CD4-positive, CD25-positive, alpha-beta regulatory T cell (primary cell): ENCODE measurements around the gene KCNIP4. TPM values are rescaled to one million over a fixed set of nuclear protein-coding genes. Genes with fewer than 3 reads are reported as not detected.

ENCODE experiments used
- ATAC-seq, 2 donors: fragments of 150-1000 bp; cut with Tn5 transposase; one replicate each; pipeline ENCODE4 v1.10.0; 2021; ENCODE audit warnings: low read depth in 2 of 2, moderate number of reproducible peaks in 2 of 2, moderate library complexity in 1 of 2
- DNase-seq, 3 donors: peaks; one replicate each; pipeline versions ENCODE4 v3.0.0 to v3.0.0-alpha.2; 2012 to 2022; ENCODE audit warnings: mixed read lengths in 1 of 3
- H3K27ac ChIP-seq: one replicate; pipeline ENCODE4 v1.7.0; 2013; ENCODE audit warnings: mild to moderate bottlenecking, low read length; ENCODE audit not compliant: insufficient read depth, poor library complexity, severe bottlenecking
- H3K27me3 ChIP-seq: one replicate; pipeline ENCODE4 v1.7.0; 2013; ENCODE audit warnings: low read length; ENCODE audit not compliant: control insufficient read depth, insufficient read depth
- H3K36me3 ChIP-seq: one replicate; pipeline ENCODE4 v1.7.0; 2013; ENCODE audit warnings: mild to moderate bottlenecking, low read length, moderate library complexity; ENCODE audit not compliant: control insufficient read depth, insufficient read depth
- H3K4me1 ChIP-seq: 2 replicates; pipeline ENCODE4 v1.7.0; 2013; ENCODE audit warnings: mild to moderate bottlenecking, low read length; ENCODE audit not compliant: insufficient read depth, control insufficient read depth, poor library complexity, severe bottlenecking
- H3K4me3 ChIP-seq: one replicate; pipeline ENCODE4 v1.7.0; 2013; ENCODE audit warnings: low read depth, mild to moderate bottlenecking, low read length, moderate library complexity
- H3K9me3 ChIP-seq, 2 experiments: 1 replicate in 1 of 2; 2 replicates in 1 of 2; pipeline ENCODE4 v1.7.0; 2013; ENCODE audit warnings: low read length in 2 of 2, mild to moderate bottlenecking in 1 of 2, moderate library complexity in 1 of 2; ENCODE audit not compliant: control insufficient read depth in 2 of 2
- H3K27ac Mint-ChIP-seq, 3 donors: one replicate each; pipeline ENCODE4 v1.8.0; 2020 to 2022; ENCODE audit warnings: mild to moderate bottlenecking in 3 of 3, mixed read lengths in 3 of 3, moderate library complexity in 2 of 3
- H3K27me3 Mint-ChIP-seq: one replicate; pipeline ENCODE4 v1.8.0; 2022; ENCODE audit warnings: mild to moderate bottlenecking, mixed read lengths
- H3K36me3 Mint-ChIP-seq: one replicate; pipeline ENCODE4 v1.8.0; 2020; ENCODE audit warnings: mixed read lengths
- H3K4me1 Mint-ChIP-seq, 4 donors: one replicate each; pipeline ENCODE4 v1.8.0; 2020 to 2022; ENCODE audit warnings: mixed read lengths in 4 of 4, mild to moderate bottlenecking in 1 of 4
- H3K4me3 Mint-ChIP-seq, 4 donors: one replicate each; pipeline ENCODE4 v1.8.0; 2020 to 2022; ENCODE audit warnings: mild to moderate bottlenecking in 4 of 4, mixed read lengths in 4 of 4, moderate library complexity in 3 of 4
- H3K9me3 Mint-ChIP-seq, 7 donors: one replicate each; pipeline ENCODE4 v1.8.0; 2020 to 2022; ENCODE audit warnings: mixed read lengths in 7 of 7, mild to moderate bottlenecking in 3 of 7, moderate library complexity in 2 of 7
- polyA plus RNA-seq, 4 donors: library from polyadenylated mRNA; unstranded; fragments of 300-500 nt; fragmentation: Illumina TruSeq; gene quantifications; one replicate each; pipeline ENCODE4 v1.2.3, GENCODE V29; 2021
- total RNA-seq: library from RNA; stranded (reverse); gene quantifications from one replicate; pipeline ENCODE4 v1.2.3, GENCODE V29; 2022

Gene KCNIP4
- total and polyA plus RNA-seq, 5 donors from 2014 or later: 0.09 to 0.24 TPM; not detected in 3

GRCh38 chr4:21677173-21677572, 271.4 kb downstream of the KCNIP4 start:
- no peaks in the 10 kb centered on the region for H3K36me3 ChIP-seq
- no peaks in the 10 kb centered on the region for H3K9me3 ChIP-seq
- no peak overlapping the region for H3K4me3 ChIP-seq
- DNase-seq (no peak), ATAC-seq (no peak)
- no peaks in the 10 kb centered on the region for H3K4me1 ChIP-seq
- Mint-ChIP-seq H3K27ac (no peak overlapping the region), H3K36me3 (no peaks in the 10 kb centered on the region), H3K4me1 (no peaks in the 10 kb centered on the region), H3K27me3 (no peaks in the 10 kb centered on the region), H3K9me3 (peaks cover 0 to 17% (median 8%) of the 10 kb centered on the region in 7 donors), H3K4me3 (no peak overlapping the region)
- H3K27ac ChIP-seq: no peak overlapping the region
- H3K27me3 ChIP-seq: no peaks in the 10 kb centered on the region

- Histone ChIP-seq H3K27me3 (no peaks in the 10 kb centered on the region), H3K4me1 (no peaks in the 10 kb centered on the region), H3K4me3 (no peak overlapping the region), H3K36me3 (no peaks in the 10 kb centered on the region), H3K9me3 (no peaks in the 10 kb centered on the region), H3K27ac (no peak overlapping the region)
- peaks cover 0 to 12% (median 3%) of the 10 kb centered on the region in 7 donors for H3K9me3 Mint-ChIP-seq
- H3K4me3 Mint-ChIP-seq: no peak overlapping the region
- H3K4me1 Mint-ChIP-seq: no peaks in the 10 kb centered on the region
- H3K36me3 Mint-ChIP-seq: no peaks in the 10 kb centered on the region
- DNase-seq (no peak), ATAC-seq (no peak)
- no peak overlapping the region for H3K27ac Mint-ChIP-seq
- no peaks in the 10 kb centered on the region for H3K27me3 Mint-ChIP-seq
Observed at GRCh38 chr4:21664355-21664754, 284.2 kb downstream of the KCNIP4 start.

- DNase-seq (no peak), ATAC-seq (no peak)
- H3K27me3 ChIP-seq: no peaks in the 10 kb centered on the region
- H3K27ac ChIP-seq: no peak overlapping the region
- Mint-ChIP-seq H3K9me3 (peaks cover 0 to 13% (median 6%) of the 10 kb centered on the region in 7 donors), H3K4me1 (no peaks in the 10 kb centered on the region), H3K4me3 (no peak overlapping the region), H3K27me3 (no peaks in the 10 kb centered on the region), H3K36me3 (no peaks in the 10 kb centered on the region), H3K27ac (no peak overlapping the region)
- no peak overlapping the region for H3K4me3 ChIP-seq
- H3K36me3 ChIP-seq: no peaks in the 10 kb centered on the region
- H3K9me3 ChIP-seq: no peaks in the 10 kb centered on the region
- no peaks in the 10 kb centered on the region for H3K4me1 ChIP-seq
Observed at GRCh38 chr4:21656832-21657231, 291.7 kb downstream of the KCNIP4 start.

DNA sequence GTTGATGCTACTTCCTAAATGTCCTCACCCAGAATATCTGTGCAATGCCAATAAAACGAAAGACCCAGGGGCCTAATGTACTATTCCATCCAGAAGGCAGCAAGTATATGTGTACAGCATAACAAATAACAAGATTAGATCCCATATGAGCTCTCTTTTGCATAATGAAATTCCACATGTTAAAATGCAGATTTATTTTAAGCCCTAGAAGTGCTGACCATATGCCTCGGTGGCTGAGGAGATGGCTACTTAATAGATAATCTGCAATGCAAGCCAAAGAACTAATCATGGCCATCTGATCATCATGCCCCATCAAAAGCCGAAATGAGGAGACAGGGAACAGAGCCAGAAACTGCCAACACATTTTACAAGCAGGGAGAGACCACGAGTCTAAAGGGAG, 293.5 kb downstream of the KCNIP4 start:
- Histone ChIP-seq H3K4me3 (no peak overlapping the region), H3K9me3 (no peaks in the 10 kb centered on the region), H3K27ac (no peak overlapping the region), H3K27me3 (no peaks in the 10 kb centered on the region), H3K36me3 (no peaks in the 10 kb centered on the region), H3K4me1 (no peaks in the 10 kb centered on the region)
- H3K27ac Mint-ChIP-seq: no peak overlapping the region
- H3K36me3 Mint-ChIP-seq: no peaks in the 10 kb centered on the region
- H3K9me3 Mint-ChIP-seq: peaks cover 0 to 11% (median 9%) of the 10 kb centered on the region in 7 donors
- ATAC-seq (no peak), DNase-seq (no peak)
- H3K4me3 Mint-ChIP-seq: no peak overlapping the region
- H3K27me3 Mint-ChIP-seq: no peaks in the 10 kb centered on the region
- H3K4me1 Mint-ChIP-seq: no peaks in the 10 kb centered on the region

GRCh38 chr4:21652508-21653231, 295.9 kb downstream of the KCNIP4 start:
- Histone ChIP-seq H3K27me3 (no peaks in the 10 kb centered on the region), H3K9me3 (no peaks in the 10 kb centered on the region), H3K36me3 (no peaks in the 10 kb centered on the region), H3K4me1 (no peaks in the 10 kb centered on the region), H3K4me3 (no peak overlapping the region), H3K27ac (no peak overlapping the region)
- no peaks in the 10 kb centered on the region for H3K36me3 Mint-ChIP-seq
- H3K4me1 Mint-ChIP-seq: no peaks in the 10 kb centered on the region
- H3K27ac Mint-ChIP-seq: no peak overlapping the region
- H3K27me3 Mint-ChIP-seq: no peaks in the 10 kb centered on the region
- ATAC-seq (no peak), DNase-seq (no peak)
- no peak overlapping the region for H3K4me3 Mint-ChIP-seq
- peaks cover 0 to 16% (median 10%) of the 10 kb centered on the region in 7 donors for H3K9me3 Mint-ChIP-seq

GRCh38 chr4:21649391-21650090, 299.0 kb downstream of the KCNIP4 start:
- no peak overlapping the region for H3K4me3 ChIP-seq
- H3K27ac ChIP-seq: no peak overlapping the region
- no peaks in the 10 kb centered on the region for H3K36me3 Mint-ChIP-seq
- H3K9me3 Mint-ChIP-seq: peaks cover 0 to 19% (median 6%) of the 10 kb centered on the region in 7 donors
- H3K9me3 ChIP-seq: no peaks in the 10 kb centered on the region
- DNase-seq (no peak), ATAC-seq (no peak)
- H3K4me1 ChIP-seq: no peaks in the 10 kb centered on the region
- H3K4me3 Mint-ChIP-seq: no peak overlapping the region
- no peaks in the 10 kb centered on the region for H3K27me3 ChIP-seq
- H3K4me1 Mint-ChIP-seq: no peaks in the 10 kb centered on the region
- H3K27me3 Mint-ChIP-seq: no peaks in the 10 kb centered on the region
- H3K27ac Mint-ChIP-seq: no peak overlapping the region
- no peaks in the 10 kb centered on the region for H3K36me3 ChIP-seq

- no peak for ATAC-seq
- H3K4me1 ChIP-seq: no peaks in the 10 kb centered on the region
- no peak for DNase-seq
- H3K9me3 ChIP-seq: peaks cover 1 to 2% of the 10 kb centered on the region in 2 experiments
- Mint-ChIP-seq H3K27ac (no peak overlapping the region), H3K4me1 (no peaks in the 10 kb centered on the region), H3K9me3 (peaks cover 2 to 14% (median 6%) of the 10 kb centered on the region in 7 donors), H3K27me3 (no peaks in the 10 kb centered on the region), H3K36me3 (no peaks in the 10 kb centered on the region), H3K4me3 (no peak overlapping the region)
- H3K27ac ChIP-seq: no peak overlapping the region
- no peaks in the 10 kb centered on the region for H3K27me3 ChIP-seq
- no peak overlapping the region for H3K4me3 ChIP-seq
- H3K36me3 ChIP-seq: no peaks in the 10 kb centered on the region
Observed at GRCh38 chr4:21645776-21646175, 302.8 kb downstream of the KCNIP4 start.

DNA sequence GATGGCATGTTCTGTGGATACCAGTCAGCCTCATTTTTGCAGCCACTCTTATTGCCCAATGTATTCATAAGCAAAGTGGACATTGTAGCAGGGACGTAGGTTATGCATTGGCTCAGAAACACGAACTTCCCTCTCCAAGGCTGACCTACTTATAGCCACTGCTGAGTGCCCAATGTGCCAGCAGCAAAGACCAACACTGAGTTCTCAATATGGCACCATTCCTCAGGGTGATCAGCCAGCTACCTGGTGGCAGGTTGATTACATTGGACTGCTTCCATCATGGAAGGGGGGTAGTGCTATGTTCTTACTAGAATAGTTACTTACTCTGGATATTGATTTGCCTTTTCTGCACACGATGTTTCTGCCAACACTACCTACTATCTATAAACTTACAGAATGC, 306.9 kb downstream of the KCNIP4 start:
- no peaks in the 10 kb centered on the region for H3K27me3 Mint-ChIP-seq
- Histone ChIP-seq H3K9me3 (peaks cover 2 to 3% of the 10 kb centered on the region in 2 experiments), H3K27ac (no peak overlapping the region), H3K36me3 (no peaks in the 10 kb centered on the region), H3K27me3 (no peaks in the 10 kb centered on the region), H3K4me3 (no peak overlapping the region), H3K4me1 (no peaks in the 10 kb centered on the region)
- H3K4me1 Mint-ChIP-seq: no peaks in the 10 kb centered on the region
- ATAC-seq (no peak), DNase-seq (no peak)
- no peak overlapping the region for H3K27ac Mint-ChIP-seq
- H3K4me3 Mint-ChIP-seq: no peak overlapping the region
- peaks cover 0 to 20% (median 7%) of the 10 kb centered on the region in 7 donors for H3K9me3 Mint-ChIP-seq
- H3K36me3 Mint-ChIP-seq: no peaks in the 10 kb centered on the region
